Fibroblast of skin of scalp (primary cell): Measurements from ENCODE around the gene GMCL2. TPM values are rescaled to one million over a fixed set of nuclear protein-coding genes. Genes with fewer than 3 reads are reported as not detected.
A peak's percentile ranks its signal among the peaks of the same experiment; 100 is the strongest.
"Not testable (repeated sequence)": the region's sequence is repeated elsewhere in the genome, so short reads cannot be mapped to it uniquely, and the experiment has no call there.

ENCODE experiments used
- DNase-seq: peaks from one replicate; pipeline ENCODE4 v3.0.0-alpha.2; 2013
- polyA plus RNA-seq, 2 experiments: library from polyadenylated mRNA; unstranded; fragments of 120-200 nt; gene quantifications; one replicate each; pipeline ENCODE4 v1.2.1, GENCODE V29; 2013; ENCODE audit not compliant: insufficient read length in 2 of 2

Gene GMCL2
- not detected for polyA plus RNA-seq (2013, experiment 1 of 2; ENCODE audit: insufficient read length)
- polyA plus RNA-seq (2013, experiment 2 of 2; ENCODE audit: insufficient read length): not detected

- DNase-seq: no peak
Measured at GRCh38 chr5:178187014-178187413, at the start of gene GMCL2. Gene GMCL2, minus strand, starts transcription at chr5:178187371. Its CDS starts 72 bp downstream, at chr5:178187299.

DNA sequence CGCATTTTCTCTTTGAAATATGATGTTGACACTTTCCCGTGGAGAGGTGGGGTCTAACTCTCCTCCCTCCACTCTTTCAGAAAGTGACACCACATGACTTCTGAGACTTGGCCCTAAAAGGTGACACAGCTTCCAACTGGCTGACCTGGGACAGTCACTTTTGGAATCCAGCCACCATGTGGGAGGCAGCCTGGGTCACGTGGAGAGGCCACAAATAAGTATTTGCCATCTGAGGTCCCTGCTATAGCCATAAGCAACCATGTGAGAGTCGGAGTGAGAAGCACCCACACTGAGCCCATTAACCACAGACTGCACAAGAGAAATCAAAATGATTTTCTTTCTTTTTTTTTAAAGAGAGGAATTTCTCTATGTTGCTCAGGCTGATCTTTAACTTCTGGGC is 49.5 kb upstream of the GMCL2 start:
- peak; percentile 51 for DNase-seq

- DNase-seq: no peak
Measured at GRCh38 chr5:178236126-178236525, 49.0 kb upstream of the GMCL2 start.

DNA sequence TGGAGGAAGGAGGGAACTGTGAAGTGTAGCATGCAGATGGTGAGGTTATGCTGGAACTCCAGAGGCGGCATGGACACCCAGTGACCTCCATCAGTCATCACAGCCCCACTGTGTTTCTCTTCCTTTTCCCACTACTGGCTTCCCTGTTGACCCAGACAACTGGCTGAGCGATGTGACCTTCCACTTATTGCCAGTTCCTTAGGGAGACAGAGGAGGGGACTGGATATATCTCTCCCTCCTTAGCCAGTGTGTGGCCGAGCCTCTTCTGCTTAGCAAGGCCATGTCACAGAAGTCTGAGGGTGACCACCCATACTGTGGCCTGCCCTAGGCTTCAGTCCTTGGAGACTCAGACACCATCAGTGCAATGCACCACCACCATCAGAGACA is 48.4 kb upstream of the GMCL2 start:
- no peak for DNase-seq

- DNase-seq: peak; percentile 63
Measured at GRCh38 chr5:178234750-178235587, 47.8 kb upstream of the GMCL2 start.

DNA sequence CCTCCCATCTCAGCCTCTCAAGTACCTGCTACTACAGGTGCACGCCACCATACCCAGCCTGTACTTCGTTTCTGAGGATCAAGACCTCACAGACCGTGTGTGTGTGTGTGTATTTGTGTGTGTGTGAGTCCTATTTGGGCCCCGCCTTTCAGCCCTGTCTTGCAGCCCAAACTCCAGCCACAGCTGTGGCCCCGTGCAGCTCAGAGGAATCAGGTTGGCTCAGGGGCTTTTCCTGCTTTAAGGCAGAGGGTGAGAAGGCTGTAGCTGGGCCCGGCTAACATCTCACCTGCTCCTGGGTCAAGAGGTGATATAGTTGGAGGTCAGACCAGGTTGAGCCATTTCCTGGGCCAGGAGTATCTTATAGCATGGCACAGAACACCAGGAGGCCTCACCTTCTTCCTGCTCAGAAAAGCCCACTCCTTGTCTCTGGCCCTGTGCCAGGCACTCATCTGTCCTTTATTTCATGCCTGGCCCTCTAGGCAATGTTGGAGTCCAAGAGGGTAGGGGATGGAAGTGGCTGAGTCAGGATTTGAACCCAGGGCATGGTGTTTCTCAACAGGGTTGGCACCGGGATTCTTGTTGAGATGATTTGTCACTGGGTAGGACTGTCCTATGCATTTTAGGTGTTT is 47.1 kb upstream of the GMCL2 start:
- DNase-seq: no peak

GRCh38 chr5:178232920-178233429 is 45.8 kb upstream of the GMCL2 start:
- DNase-seq: no peak

DNA sequence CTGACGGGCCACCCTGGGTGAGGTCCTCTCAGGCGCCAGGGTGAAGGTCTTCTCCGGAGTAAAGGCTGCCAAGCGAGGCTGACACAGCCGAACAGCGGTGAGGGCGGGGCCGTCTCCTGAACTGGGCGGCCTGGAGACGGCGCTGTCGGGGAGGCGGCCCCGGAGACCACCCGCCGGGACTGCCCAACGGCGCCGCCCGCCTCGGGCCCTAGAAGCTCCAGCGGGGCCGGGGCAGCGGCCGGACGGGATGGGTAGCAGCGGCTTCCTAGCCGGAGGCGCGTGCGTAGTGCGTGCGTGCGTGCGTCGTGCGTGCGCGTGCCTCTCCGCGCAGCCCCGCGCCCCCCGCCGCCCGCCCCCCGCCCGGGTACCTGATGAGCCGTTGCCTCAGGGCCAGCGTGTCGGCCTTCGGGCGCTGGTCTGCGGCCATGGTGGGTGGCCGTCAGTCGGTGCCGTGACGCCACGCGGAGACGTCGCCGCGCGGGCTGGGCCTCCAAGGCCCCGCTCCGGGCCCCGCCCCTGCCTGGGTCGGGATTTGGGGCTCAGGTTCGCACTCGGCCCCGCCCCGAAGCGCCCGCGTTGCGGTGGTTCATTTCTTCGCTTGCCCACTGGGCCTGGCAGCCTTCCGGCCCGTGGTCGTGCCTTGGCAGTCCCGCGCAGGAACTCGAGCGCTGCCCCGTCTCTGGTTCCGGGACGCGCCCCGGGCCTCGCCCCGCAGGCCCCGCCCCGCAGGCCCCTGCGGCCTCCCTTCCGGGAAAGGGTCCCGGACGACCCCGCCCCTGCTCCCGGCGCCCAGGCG is 45.2 kb upstream of the GMCL2 start, which contains the start of gene PHYKPL:
TSS of gene PHYKPL (minus strand) at position 679 of the 796 bp plus-strand sequence. CDS start at position 427, 252 bp downstream.
- DNase-seq: peak; percentile 73

DNA sequence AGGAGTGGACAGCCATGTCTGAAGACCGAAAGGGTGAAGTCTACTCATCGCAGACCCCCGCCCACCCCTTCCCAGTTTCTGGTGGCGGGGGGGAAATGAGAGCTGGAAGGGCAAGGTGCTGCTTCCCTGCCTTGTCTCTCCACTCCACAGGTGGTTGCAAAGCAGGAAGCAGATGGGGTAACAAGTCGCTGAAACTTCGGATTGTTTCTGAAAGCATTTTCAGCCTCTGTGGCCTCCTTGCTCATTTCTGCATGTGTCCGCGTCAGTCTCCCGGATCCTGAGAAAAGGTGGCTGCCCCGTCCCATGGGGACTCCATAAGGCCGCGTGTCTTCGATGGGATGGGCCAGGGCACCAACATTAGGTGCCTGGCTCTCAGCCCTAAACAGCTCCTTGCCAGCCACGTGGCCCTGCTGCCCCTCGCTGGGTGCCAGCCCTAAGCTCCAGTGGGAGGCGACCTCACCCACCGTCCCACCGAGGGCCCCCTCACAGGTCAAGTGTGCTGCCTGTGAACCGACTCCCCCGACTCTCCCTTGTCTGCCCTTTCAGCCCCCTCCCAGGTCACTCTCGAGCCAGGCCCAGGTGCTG is 44.5 kb upstream of the GMCL2 start:
- no peak for DNase-seq

- DNase-seq: no peak
Measured at GRCh38 chr5:178230879-178231538, 43.8 kb upstream of the GMCL2 start.

GRCh38 chr5:178229861-178230260 is 42.7 kb upstream of the GMCL2 start:
- no peak for DNase-seq

DNA sequence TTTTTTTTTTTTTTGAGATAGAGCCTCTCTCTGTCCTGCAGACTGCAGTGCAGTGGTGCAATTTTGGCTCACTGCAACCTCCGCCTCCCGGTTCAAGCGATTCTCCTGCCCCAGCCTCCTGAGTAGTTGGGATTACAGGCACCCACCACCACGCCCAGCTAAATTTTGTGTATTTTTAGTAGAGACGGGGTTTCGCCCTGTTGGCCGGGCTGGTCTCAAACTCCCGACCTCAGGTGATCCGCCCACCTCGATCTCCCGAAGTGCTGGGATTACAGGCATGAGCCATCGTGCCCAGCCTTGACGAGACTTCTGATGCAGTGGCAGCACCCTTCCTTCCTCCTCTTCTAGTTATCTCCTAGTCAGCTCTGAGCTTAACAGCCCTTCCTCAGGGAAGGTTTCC is 41.9 kb upstream of the GMCL2 start:
- not testable (repeated sequence) for DNase-seq

DNA sequence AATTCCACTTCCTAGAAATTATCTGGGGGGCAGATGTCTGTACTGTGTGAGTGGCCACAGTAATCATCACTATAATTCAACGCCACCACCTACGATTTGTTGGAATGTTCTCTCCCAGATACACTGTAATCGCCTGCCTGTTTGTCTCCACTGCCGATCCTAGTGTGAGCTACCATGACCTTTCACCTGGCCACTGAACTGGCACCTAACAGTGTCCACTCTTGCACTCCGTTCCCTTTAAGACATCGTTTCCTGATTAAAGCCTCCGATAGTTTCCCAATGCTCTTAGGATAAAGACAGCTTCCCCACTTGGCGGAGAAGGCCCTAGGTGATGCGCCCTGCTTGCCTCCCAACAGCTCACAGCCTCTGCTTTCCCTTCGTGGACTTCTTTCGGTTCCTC is 41.4 kb upstream of the GMCL2 start:
- no peak for DNase-seq

GRCh38 chr5:178227929-178228328 is 40.8 kb upstream of the GMCL2 start:
- no peak for DNase-seq

DNA sequence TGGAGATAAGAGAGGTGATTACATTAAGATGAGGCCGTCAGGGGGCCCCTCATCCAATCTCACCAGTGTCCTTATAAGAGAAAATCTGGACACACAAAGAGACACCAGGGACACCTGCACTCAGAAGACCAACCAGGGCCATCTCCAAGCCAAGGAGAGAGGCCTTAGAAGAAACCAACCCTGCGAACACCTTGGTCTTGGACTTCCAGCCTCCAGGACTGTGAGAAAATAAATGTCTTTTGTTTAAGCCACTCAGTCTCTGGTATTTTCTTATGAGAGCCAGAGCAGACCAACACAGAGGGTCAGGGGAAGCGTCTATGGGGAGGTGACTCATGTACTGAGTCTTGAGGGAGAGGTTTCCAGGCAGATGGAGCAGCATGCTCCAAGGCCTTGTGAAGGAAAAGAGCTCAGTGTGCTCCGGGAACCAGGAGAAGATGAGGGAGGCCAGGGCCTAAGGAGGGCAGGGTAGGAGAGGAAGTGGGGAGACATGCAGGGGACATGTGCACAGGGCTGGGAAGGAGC is 40.0 kb upstream of the GMCL2 start:
- DNase-seq: no peak

DNA sequence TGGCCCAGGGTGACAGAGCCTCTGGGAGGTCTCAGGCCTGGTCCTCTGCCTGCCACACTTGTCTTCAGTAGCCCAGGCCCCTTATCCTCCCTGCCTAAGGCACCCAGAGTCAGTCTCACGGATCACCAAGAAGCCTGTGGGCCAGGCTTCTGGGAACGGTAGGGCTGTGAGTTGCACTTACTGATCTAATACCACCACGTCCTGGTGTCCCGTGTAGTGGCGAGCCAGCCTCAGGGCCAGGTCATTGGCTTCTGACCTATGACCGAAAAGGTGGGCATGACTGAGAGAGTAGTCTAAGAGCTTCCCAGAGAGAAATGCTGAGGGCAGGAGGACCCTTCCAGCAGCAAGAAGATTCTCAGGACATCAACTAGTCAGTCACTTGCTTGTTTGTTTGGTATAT is 38.0 kb upstream of the GMCL2 start:
- no peak for DNase-seq

DNA sequence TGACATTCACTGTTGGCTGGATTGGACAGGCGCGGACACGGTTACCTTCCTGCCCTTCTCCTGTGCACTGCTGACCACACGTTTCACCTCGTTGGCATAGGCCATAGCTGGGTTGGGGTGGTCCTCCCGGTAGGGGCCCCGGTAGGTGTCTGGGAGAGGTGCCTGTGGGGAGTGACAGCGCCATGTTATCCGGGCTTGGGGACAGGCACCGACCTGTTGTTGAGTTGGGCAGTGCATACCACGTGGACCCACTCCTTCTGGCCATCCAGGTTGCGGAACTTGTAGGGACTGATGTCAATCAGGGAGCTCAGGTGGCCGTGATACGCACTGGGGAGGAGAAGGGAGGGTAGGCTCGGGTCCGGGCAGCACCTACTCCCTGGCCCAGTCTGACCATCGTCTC is 37.2 kb upstream of the GMCL2 start:
- DNase-seq: no peak

GRCh38 chr5:178223828-178224335 is 36.7 kb upstream of the GMCL2 start:
- no peak for DNase-seq

DNA sequence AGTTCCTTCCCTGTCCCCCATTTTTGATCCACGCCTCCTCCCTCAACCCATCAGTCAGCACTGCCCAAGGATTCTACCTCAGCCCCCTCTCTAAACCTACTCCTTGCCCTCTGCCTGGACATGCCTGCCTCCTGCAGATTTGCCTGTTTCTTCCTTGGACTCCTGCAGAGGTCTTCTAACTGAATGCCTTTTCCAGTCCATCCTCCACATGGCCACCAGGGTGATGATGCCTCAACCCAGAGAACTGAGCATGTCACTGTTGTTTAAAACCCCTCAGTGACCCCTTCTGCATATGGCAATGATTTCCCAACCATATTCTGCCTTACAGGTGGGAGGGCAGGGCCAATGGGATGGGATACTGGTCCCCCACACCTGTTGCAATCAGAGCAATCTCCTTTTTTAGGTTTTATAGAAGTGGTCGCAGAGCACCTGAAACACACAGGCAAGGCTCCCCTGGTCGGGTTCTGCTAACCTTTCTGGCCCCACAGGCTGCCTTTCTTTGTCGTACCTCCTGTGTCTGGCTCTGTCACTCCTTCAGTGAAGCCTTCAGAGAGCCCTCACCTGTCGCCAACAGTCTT is 36.1 kb upstream of the GMCL2 start:
- DNase-seq: no peak

GRCh38 chr5:178222292-178222691 is 35.1 kb upstream of the GMCL2 start:
- DNase-seq: no peak

GRCh38 chr5:178221853-178222252 is 34.7 kb upstream of the GMCL2 start:
- no peak for DNase-seq
